OCI-LY1 (cell line): Measurements from ENCODE around the gene TFDP2.

Experiments used
- EZH2 ChIP-seq: fragments of 200-600 bp; sonication (generic), shearing (Covaris generic); IDR thresholded peaks from 2 replicates; pipeline ENCODE4 v1.8.0; 2017; ENCODE audit warnings: borderline replicate concordance, mixed run types, mild to moderate bottlenecking, antibody characterized with exemption, low read length, moderate library complexity, mixed read lengths
- TF ChIP-seq, protein P1 (sequence below): fragments of 200-600 bp; sonication (generic), shearing (Covaris generic); IDR thresholded peaks from 2 replicates; pipeline ENCODE4 v1.5.1; 2017; ENCODE audit warnings: mild to moderate bottlenecking, antibody characterized with exemption, low read length, moderate library complexity, mixed read lengths

GRCh38 chr3:142106548-142106947 lies 42.8 kb downstream of the TFDP2 start:
- TF ChIP-seq, protein P1, sequence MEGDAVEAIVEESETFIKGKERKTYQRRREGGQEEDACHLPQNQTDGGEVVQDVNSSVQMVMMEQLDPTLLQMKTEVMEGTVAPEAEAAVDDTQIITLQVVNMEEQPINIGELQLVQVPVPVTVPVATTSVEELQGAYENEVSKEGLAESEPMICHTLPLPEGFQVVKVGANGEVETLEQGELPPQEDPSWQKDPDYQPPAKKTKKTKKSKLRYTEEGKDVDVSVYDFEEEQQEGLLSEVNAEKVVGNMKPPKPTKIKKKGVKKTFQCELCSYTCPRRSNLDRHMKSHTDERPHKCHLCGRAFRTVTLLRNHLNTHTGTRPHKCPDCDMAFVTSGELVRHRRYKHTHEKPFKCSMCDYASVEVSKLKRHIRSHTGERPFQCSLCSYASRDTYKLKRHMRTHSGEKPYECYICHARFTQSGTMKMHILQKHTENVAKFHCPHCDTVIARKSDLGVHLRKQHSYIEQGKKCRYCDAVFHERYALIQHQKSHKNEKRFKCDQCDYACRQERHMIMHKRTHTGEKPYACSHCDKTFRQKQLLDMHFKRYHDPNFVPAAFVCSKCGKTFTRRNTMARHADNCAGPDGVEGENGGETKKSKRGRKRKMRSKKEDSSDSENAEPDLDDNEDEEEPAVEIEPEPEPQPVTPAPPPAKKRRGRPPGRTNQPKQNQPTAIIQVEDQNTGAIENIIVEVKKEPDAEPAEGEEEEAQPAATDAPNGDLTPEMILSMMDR, result no peak
- no peak for TF ChIP-seq EZH2
